ENCODE results near the gene CABLES2. TPM values are rescaled to one million over a fixed set of nuclear protein-coding genes. Genes with fewer than 3 reads are reported as not detected.

The CABLES2 gene
- total RNA-seq, 1 experiment from 2014 or later: 7.5 TPM

DNA sequence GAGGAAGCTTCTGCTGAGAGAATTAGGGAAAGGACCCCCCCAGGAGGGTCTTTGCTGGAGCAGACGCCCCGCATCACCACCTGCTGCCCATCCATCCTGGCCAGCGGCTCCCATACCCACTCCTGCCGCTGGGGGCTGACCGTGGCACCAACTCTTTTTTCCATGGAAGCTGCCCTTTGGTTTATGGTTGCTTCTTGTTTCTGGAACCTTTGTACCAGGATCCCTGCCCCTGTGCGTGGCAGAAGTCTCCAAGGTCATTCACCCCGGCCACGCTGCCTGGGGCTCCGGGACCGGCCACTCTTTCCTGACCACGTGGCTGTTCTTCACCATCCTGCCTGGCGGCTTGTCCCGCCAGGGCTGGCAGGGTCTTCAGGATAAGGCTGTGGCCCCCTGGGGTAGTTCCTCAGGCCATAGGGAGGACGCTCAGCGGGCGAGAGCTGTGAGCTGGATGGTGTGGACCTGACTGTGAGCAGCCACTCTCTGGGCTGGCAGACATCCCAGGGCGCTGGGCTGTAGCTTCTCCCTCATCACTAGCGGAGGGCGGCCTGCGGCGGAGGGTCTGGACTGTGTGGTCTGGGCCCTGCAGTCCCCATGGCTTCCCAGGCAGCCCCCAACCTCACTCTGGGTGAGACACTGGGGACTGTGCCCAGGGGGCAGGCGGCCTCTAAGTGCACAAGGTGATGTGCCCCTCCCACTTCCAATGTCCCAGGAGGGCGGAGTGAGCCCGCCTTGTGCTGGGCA is 43.0 kb upstream of the CABLES2 start (continued):
- TF ChIP-seq E2F1 (CRISPR knock-in tag; IDR thresholded peaks at IDR 0.05) (no peak), MYBL2 (CRISPR knock-in tag; IDR thresholded peaks at IDR 0.05) (no peak), FOXJ3 (CRISPR knock-in tag; IDR thresholded peaks at IDR 0.05; ENCODE audit: borderline replicate concordance) (no peak), FOXP1 (CRISPR knock-in tag; IDR thresholded peaks at IDR 0.05; ENCODE audit: borderline replicate concordance) (no peak), ELF4 (CRISPR knock-in tag; IDR thresholded peaks at IDR 0.05; ENCODE audit: low read depth) (no peak), ARID4B (CRISPR knock-in tag; IDR thresholded peaks at IDR 0.05; ENCODE audit: borderline replicate concordance) (no peak), KAT7 (CRISPR knock-in tag; IDR thresholded peaks at IDR 0.05; ENCODE audit: borderline replicate concordance) (no peak), NR2C2 (CRISPR knock-in tag; IDR thresholded peaks at IDR 0.05) (no peak), ZNF396 (CRISPR knock-in tag; IDR thresholded peaks at IDR 0.05; ENCODE audit: borderline replicate concordance) (no peak), NFYB (CRISPR knock-in tag; conservative IDR thresholded peaks at IDR 0.05; ENCODE audit: low read depth) (no peak), ZMAT4 (CRISPR knock-in tag; IDR thresholded peaks at IDR 0.05) (no peak)
- TF ChIP-seq, protein P1, sequence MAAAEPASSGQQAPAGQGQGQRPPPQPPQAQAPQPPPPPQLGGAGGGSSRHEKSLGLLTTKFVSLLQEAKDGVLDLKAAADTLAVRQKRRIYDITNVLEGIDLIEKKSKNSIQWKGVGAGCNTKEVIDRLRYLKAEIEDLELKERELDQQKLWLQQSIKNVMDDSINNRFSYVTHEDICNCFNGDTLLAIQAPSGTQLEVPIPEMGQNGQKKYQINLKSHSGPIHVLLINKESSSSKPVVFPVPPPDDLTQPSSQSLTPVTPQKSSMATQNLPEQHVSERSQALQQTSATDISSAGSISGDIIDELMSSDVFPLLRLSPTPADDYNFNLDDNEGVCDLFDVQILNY (CRISPR knock-in tag; IDR thresholded peaks at IDR 0.05): no peak

DNA sequence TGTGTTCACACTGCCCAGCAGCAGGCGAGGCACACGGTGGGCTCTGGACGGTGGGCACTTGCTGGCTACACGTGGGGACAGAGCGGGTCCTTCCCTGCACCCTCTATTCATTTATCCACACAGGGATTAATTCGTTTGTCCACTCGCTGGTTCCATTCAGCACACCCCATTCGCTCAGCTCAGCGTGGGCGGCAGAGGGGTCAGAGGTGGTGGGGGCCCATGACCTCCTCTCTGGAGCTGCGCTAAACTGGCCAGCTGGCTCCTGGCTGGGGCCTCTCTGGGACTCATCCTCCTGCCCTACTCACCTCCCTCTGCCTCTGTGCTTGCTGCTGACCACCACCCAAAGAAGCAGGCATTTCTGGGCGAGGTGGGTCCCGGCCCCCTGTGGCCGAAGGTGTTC is 41.7 kb upstream of the CABLES2 start:
- ATAC-seq (no peak), DNase-seq (ENCODE audit: low spot score) (no peak)
- ChIA-PET POLR2A (no interaction called here), CTCF (interaction anchor here (0.8 to 2.1 kb wide), 3 partner anchors 29 to 51 kb away, joined by 4 to 7 read pairs (median 5); no protein-coding TSS in a partner anchor)
- H3K27ac Mint-ChIP-seq: no peak overlapping the region
- H3K27me3 Mint-ChIP-seq (ENCODE audit: low read depth): no peaks in the 10 kb centered on the region
- no peak overlapping the region for H3K4me3 Mint-ChIP-seq
- no peaks in the 10 kb centered on the region for H3K4me1 Mint-ChIP-seq
- H3K9me3 Mint-ChIP-seq: peaks cover 3% of the 10 kb centered on the region; the same call in 1 of the 2 replicates
- H3K36me3 Mint-ChIP-seq: no peaks in the 10 kb centered on the region
- TF ChIP-seq ETV6 (CRISPR knock-in tag; IDR thresholded peaks at IDR 0.05) (no peak), ELF4 (CRISPR knock-in tag; IDR thresholded peaks at IDR 0.05; ENCODE audit: low read depth) (no peak), KAT7 (CRISPR knock-in tag; IDR thresholded peaks at IDR 0.05; ENCODE audit: borderline replicate concordance) (no peak), TP53 (CRISPR knock-in tag; IDR thresholded peaks at IDR 0.05) (no peak), ZNF671 (CRISPR knock-in tag; IDR thresholded peaks at IDR 0.05) (no peak), ZNF423 (CRISPR knock-in tag; IDR thresholded peaks at IDR 0.05) (no peak), NFYB (CRISPR knock-in tag; conservative IDR thresholded peaks at IDR 0.05; ENCODE audit: low read depth) (no peak), E2F1 (CRISPR knock-in tag; IDR thresholded peaks at IDR 0.05) (no peak), HMGA2 (CRISPR knock-in tag; IDR thresholded peaks at IDR 0.05) (no peak)
- TF ChIP-seq, protein P2, sequence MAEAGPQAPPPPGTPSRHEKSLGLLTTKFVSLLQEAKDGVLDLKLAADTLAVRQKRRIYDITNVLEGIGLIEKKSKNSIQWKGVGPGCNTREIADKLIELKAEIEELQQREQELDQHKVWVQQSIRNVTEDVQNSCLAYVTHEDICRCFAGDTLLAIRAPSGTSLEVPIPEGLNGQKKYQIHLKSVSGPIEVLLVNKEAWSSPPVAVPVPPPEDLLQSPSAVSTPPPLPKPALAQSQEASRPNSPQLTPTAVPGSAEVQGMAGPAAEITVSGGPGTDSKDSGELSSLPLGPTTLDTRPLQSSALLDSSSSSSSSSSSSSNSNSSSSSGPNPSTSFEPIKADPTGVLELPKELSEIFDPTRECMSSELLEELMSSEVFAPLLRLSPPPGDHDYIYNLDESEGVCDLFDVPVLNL (CRISPR knock-in tag; IDR thresholded peaks at IDR 0.05; ENCODE audit: borderline replicate concordance, low read depth): no peak
- TF ChIP-seq, protein P3, sequence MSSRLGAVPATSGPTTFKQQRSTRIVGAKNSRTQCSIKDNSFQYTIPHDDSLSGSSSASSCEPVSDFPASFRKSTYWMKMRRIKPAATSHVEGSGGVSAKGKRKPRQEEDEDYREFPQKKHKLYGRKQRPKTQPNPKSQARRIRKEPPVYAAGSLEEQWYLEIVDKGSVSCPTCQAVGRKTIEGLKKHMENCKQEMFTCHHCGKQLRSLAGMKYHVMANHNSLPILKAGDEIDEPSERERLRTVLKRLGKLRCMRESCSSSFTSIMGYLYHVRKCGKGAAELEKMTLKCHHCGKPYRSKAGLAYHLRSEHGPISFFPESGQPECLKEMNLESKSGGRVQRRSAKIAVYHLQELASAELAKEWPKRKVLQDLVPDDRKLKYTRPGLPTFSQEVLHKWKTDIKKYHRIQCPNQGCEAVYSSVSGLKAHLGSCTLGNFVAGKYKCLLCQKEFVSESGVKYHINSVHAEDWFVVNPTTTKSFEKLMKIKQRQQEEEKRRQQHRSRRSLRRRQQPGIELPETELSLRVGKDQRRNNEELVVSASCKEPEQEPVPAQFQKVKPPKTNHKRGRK (CRISPR knock-in tag; IDR thresholded peaks at IDR 0.05; ENCODE audit: borderline replicate concordance): no peak
- TF ChIP-seq, protein P4, sequence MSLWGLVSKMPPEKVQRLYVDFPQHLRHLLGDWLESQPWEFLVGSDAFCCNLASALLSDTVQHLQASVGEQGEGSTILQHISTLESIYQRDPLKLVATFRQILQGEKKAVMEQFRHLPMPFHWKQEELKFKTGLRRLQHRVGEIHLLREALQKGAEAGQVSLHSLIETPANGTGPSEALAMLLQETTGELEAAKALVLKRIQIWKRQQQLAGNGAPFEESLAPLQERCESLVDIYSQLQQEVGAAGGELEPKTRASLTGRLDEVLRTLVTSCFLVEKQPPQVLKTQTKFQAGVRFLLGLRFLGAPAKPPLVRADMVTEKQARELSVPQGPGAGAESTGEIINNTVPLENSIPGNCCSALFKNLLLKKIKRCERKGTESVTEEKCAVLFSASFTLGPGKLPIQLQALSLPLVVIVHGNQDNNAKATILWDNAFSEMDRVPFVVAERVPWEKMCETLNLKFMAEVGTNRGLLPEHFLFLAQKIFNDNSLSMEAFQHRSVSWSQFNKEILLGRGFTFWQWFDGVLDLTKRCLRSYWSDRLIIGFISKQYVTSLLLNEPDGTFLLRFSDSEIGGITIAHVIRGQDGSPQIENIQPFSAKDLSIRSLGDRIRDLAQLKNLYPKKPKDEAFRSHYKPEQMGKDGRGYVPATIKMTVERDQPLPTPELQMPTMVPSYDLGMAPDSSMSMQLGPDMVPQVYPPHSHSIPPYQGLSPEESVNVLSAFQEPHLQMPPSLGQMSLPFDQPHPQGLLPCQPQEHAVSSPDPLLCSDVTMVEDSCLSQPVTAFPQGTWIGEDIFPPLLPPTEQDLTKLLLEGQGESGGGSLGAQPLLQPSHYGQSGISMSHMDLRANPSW (CRISPR knock-in tag; conservative IDR thresholded peaks at IDR 0.05; ENCODE audit: low read depth): no peak
